DOHH2 (cell line): ENCODE measurements around the gene CDH22.

ENCODE experiments used
- H3F3A ChIP-seq: fragments of 200-600 bp; sonication (generic), shearing (Covaris generic); 2 replicates; pipeline ENCODE4 v1.6.0; 2016; ENCODE audit warnings: antibody characterized with exemption, mild to moderate bottlenecking; ENCODE audit not compliant: control insufficient read depth, insufficient read depth
- H3K27ac ChIP-seq: fragments of 200-600 bp; sonication (generic); 2 replicates; pipeline ENCODE4 v1.5.1; 2014; ENCODE audit warnings: low read depth, mild to moderate bottlenecking, low read length, moderate library complexity
- H3K27me3 ChIP-seq: fragments of 200-600 bp; sonication (generic); 2 replicates; pipeline ENCODE4 v1.6.1; 2014; ENCODE audit warnings: mild to moderate bottlenecking, low read length, mixed read lengths; ENCODE audit not compliant: control insufficient read depth
- H3K36me3 ChIP-seq: fragments of 200-600 bp; sonication (generic); 2 replicates; pipeline ENCODE4 v1.6.1; 2014; ENCODE audit warnings: mild to moderate bottlenecking, low read length, moderate library complexity, mixed read lengths; ENCODE audit not compliant: control insufficient read depth
- H3K4me1 ChIP-seq: fragments of 200-600 bp; sonication (generic); 2 replicates; pipeline ENCODE4 v1.6.1; 2014; ENCODE audit warnings: mild to moderate bottlenecking, low read length, mixed read lengths; ENCODE audit not compliant: control insufficient read depth
- H3K4me2 ChIP-seq: fragments of 200-600 bp; sonication (generic); 2 replicates; pipeline ENCODE4 v1.6.0; 2014; ENCODE audit warnings: mild to moderate bottlenecking, low read length, moderate library complexity
- H3K4me3 ChIP-seq: fragments of 200-600 bp; sonication (generic); 2 replicates; pipeline ENCODE4 v1.5.1; 2014; ENCODE audit warnings: mild to moderate bottlenecking, low read length, mixed read lengths
- H3K79me2 ChIP-seq: fragments of 200-600 bp; sonication (generic); 2 replicates; pipeline ENCODE4 v1.6.1; 2014; ENCODE audit warnings: mild to moderate bottlenecking, low read length, mixed read lengths; ENCODE audit not compliant: control insufficient read depth
- H3K9me2 ChIP-seq: fragments of 200-600 bp; sonication (generic); replicated peaks from 2 replicates; pipeline ENCODE4 v1.6.1; 2014; ENCODE audit warnings: mild to moderate bottlenecking, low read length, mixed read lengths; ENCODE audit not compliant: control insufficient read depth
- H3K9me3 ChIP-seq: fragments of 200-600 bp; sonication (generic); 2 replicates; pipeline ENCODE4 v1.6.1; 2014; ENCODE audit warnings: antibody characterized with exemption, low read length, mixed read lengths; ENCODE audit not compliant: control insufficient read depth, insufficient read depth
- H4K20me1 ChIP-seq: fragments of 200-600 bp; sonication (generic); 2 replicates; pipeline ENCODE4 v1.6.0; 2014; ENCODE audit warnings: low read depth, mild to moderate bottlenecking, antibody characterized with exemption, low read length, moderate library complexity; ENCODE audit not compliant: control insufficient read depth, insufficient read depth
- EZH2phosphoT487 ChIP-seq: fragments of 200-600 bp; sonication (generic); IDR thresholded peaks from 2 replicates; pipeline ENCODE4 v1.6.1; 2017; ENCODE audit warnings: borderline replicate concordance, mild to moderate bottlenecking, antibody characterized with exemption, low read length, moderate library complexity, mixed read lengths
- TF ChIP-seq, protein P1 (sequence below): fragments of 200-600 bp; sonication (generic); IDR thresholded peaks from one replicate; pipeline ENCODE4 v1.5.1; 2014; ENCODE audit warnings: antibody characterized with exemption, mild to moderate bottlenecking, low read depth, low read length; ENCODE audit not compliant: poor library complexity, severe bottlenecking

Gene CDH22

DNA sequence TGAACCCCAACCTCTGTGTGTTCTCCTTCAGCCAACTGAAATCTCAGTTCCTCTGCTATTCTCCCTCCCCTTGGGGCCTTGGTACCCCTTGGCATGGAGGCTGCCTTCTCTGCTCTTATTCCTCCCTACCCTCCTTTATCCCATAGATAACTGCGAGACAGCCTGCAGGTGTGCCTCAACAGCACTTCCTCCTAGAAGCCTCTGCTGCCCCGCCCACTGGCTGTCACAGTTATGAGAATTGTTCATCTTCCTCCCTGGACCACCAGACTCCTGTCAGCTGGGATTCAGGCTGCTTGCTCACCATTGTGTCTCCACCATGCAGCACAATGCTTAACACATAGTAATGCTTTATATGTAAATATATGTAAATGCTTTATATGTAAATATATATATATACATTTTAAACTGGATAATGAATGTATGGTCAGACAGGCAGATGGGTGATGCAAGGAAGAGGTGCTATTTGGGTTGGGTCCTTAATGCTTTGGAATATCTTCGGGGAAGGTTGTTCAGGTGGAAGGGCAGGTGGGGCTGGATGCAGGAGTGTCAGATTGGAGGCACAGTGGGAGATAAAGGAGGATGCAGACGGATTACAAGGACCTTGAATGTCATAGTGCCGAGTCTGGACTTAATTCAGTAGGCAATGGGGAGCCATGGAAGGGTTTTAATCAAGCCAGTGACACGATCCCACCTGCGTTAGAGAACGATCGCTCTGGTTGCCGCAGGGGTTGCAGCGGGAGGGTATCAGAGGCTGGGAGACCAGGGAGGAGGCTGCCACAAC lies 4.9 kb downstream of the CDH22 start:
- Histone ChIP-seq H3K79me2 (no peaks in the 10 kb centered on the region), H3K27me3 (peaks cover 15% of the 10 kb centered on the region)

DNA sequence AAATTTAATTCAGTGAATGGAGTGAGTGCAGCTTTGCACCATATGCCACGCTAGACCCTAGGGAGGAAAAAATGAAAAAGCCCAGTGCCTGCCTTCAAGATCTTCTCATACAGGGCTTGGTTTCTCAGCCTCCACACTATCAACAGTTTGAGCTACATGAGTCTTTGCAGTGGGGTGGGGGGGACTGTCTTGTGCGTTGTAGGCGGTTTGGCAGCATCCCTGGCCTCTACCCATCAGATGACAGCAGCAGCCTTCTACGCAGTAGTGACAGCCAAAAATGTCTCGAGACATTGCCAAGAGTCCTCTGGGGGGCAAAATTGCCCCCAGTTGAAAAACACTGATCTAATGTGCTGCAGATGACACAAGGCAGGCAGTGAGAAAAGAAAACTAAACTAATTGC lies 6.2 kb downstream of the CDH22 start:
- Histone ChIP-seq H3K4me3 (no peak overlapping the region), H4K20me1 (no peaks in the 10 kb centered on the region), H3K4me2 (no peak overlapping the region), H3K9me2 (no peaks in the 10 kb centered on the region), H3K79me2 (no peaks in the 10 kb centered on the region), H3K27me3 (peaks cover 5% of the 10 kb centered on the region), H3F3A (no peaks in the 10 kb centered on the region), H3K27ac (no peak overlapping the region), H3K9me3 (no peaks in the 10 kb centered on the region), H3K4me1 (no peaks in the 10 kb centered on the region), H3K36me3 (no peaks in the 10 kb centered on the region)
- TF ChIP-seq EZH2phosphoT487: no peak
- TF ChIP-seq, protein P1, sequence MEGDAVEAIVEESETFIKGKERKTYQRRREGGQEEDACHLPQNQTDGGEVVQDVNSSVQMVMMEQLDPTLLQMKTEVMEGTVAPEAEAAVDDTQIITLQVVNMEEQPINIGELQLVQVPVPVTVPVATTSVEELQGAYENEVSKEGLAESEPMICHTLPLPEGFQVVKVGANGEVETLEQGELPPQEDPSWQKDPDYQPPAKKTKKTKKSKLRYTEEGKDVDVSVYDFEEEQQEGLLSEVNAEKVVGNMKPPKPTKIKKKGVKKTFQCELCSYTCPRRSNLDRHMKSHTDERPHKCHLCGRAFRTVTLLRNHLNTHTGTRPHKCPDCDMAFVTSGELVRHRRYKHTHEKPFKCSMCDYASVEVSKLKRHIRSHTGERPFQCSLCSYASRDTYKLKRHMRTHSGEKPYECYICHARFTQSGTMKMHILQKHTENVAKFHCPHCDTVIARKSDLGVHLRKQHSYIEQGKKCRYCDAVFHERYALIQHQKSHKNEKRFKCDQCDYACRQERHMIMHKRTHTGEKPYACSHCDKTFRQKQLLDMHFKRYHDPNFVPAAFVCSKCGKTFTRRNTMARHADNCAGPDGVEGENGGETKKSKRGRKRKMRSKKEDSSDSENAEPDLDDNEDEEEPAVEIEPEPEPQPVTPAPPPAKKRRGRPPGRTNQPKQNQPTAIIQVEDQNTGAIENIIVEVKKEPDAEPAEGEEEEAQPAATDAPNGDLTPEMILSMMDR: no peak

More for the DNA sequence above, 4.9 kb downstream of the CDH22 start:
- no peaks in the 10 kb centered on the region for H3K4me1 ChIP-seq
- H3K4me3 ChIP-seq: no peak overlapping the region
- no peaks in the 10 kb centered on the region for H4K20me1 ChIP-seq
- no peak for TF ChIP-seq EZH2phosphoT487
- TF ChIP-seq, protein P1: no peak
- H3F3A ChIP-seq: no peaks in the 10 kb centered on the region
- no peak overlapping the region for H3K4me2 ChIP-seq
- H3K27ac ChIP-seq: no peak overlapping the region
- H3K9me2 ChIP-seq: no peaks in the 10 kb centered on the region
- H3K9me3 ChIP-seq: no peaks in the 10 kb centered on the region
- H3K36me3 ChIP-seq: no peaks in the 10 kb centered on the region

DNA sequence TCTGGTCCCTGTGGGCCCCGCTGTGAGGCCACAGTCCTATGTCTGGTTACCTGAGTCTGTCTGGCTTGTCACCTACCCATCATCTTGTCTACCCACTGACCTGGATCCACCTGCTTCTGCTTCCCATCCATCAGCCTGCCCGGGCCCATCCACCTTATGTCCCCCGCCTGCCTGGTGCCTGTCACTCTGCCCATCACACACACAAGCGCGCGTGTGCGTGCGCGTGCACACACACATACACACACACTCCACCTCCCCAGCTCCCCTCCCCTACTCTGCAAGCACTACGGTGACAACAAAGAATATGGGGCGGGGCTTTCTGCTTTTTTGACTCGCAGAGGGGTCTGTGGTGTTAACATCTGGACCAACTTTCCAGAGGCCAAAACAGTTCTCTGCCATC lies 8.0 kb downstream of the CDH22 start:
- no peaks in the 10 kb centered on the region for H3K79me2 ChIP-seq
- no peaks in the 10 kb centered on the region for H4K20me1 ChIP-seq
- H3K27ac ChIP-seq: no peak overlapping the region
- H3K9me3 ChIP-seq: no peaks in the 10 kb centered on the region
- H3K27me3 ChIP-seq: no peaks in the 10 kb centered on the region
- H3K9me2 ChIP-seq: no peaks in the 10 kb centered on the region
- no peaks in the 10 kb centered on the region for H3F3A ChIP-seq
- H3K4me2 ChIP-seq: no peak overlapping the region
- no peaks in the 10 kb centered on the region for H3K4me1 ChIP-seq
- no peaks in the 10 kb centered on the region for H3K36me3 ChIP-seq
- TF ChIP-seq EZH2phosphoT487: no peak
- TF ChIP-seq, protein P1: no peak
- no peak overlapping the region for H3K4me3 ChIP-seq
